Erythroblast (primary cell): ENCODE results near the gene MKLN1.

ENCODE experiments used
- GATA1 ChIP-seq: IDR thresholded peaks from 2 replicates; pipeline ENCODE4 v1.6.1; 2011; ENCODE audit warnings: low read depth, mild to moderate bottlenecking, control low read depth, low read length, moderate library complexity
- POLR2A ChIP-seq: IDR thresholded peaks from 2 replicates; pipeline ENCODE4 v1.6.1; 2011; ENCODE audit warnings: mild to moderate bottlenecking, low read length

DNA sequence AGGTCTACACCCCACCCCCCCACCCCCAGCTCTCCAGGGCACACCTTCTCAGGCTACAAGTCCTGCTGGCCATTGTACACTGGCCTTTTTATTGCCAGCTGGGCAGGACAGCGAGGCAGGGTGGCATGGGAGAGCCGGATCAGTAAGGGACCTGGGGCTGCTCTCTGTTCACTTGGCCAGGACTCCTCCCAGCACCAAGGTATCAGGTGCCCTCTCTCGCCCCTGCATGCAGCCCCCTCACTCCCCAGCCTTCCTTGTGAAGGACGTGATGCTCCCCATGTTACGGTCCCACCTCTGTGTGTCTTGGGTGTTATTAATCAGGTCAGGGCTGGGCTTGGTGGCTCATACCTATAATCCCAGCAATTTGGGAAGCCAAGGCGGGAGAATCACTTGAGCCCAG, 202.5 kb downstream of the MKLN1 start:
- no peak for TF ChIP-seq POLR2A
- TF ChIP-seq GATA1, result no peak
